ENCODE data around the gene CPHXL.

GRCh38 chr16:75697571-75697970 lies 28.7 kb downstream of the CPHXL start:
- no peak for TF ChIP-seq CTCF (IDR thresholded peaks at IDR 0.05; ENCODE audit: poor library complexity, severe bottlenecking)
- no peak for TF ChIP-seq SMC3 (conservative IDR thresholded peaks at IDR 0.05; ENCODE audit: poor library complexity)
- no peak for TF ChIP-seq EZH2 (IDR thresholded peaks at IDR 0.05; ENCODE audit: borderline replicate concordance, insufficient read depth, low read length, poor library complexity, severe bottlenecking)
- no peak for TF ChIP-seq POLR2AphosphoS5 (IDR thresholded peaks at IDR 0.05)

Measured in neural cell (in vitro differentiated cells).